ENCODE data around the gene MATR3. TPM values are rescaled to one million over a fixed set of nuclear protein-coding genes. Genes with fewer than 3 reads are reported as not detected.

The MATR3 gene
- total RNA-seq, 1 donor from 2014 or later: 259 TPM

Other genes with a start within 250 kb of the MATR3 start
- 83.0 TPM for gene SIL1, start 95.4 kb upstream of the MATR3 start, total RNA-seq
- 75.6 TPM for gene PAIP2, start 48.1 kb downstream of the MATR3 start, total RNA-seq
- gene SLC23A1, start 89.6 kb downstream of the MATR3 start, total RNA-seq: 0.65 TPM
- gene MZB1, start 96.2 kb downstream of the MATR3 start, total RNA-seq: 12.9 TPM
- 2.4 TPM for gene PROB1, start 101.4 kb downstream of the MATR3 start, total RNA-seq
- 7.8 TPM for gene SPATA24, start 110.3 kb downstream of the MATR3 start, total RNA-seq
- 10.3 TPM for gene DNAJC18, start 145.8 kb downstream of the MATR3 start, total RNA-seq
- gene ECSCR, start 169.0 kb downstream of the MATR3 start, total RNA-seq: 31.1 TPM
- not detected for gene SMIM33, start 177.3 kb downstream of the MATR3 start, total RNA-seq
- gene STING1, start 189.0 kb downstream of the MATR3 start, total RNA-seq: 71.5 TPM